ENCODE data around the gene TTLL10. TPM values are rescaled to one million over a fixed set of nuclear protein-coding genes. Genes with fewer than 3 reads are reported as not detected.
"Not testable (repeated sequence)": the region's sequence is repeated elsewhere in the genome, so short reads cannot be mapped to it uniquely, and the experiment has no call there.

The TTLL10 gene
- total RNA-seq, 1 donor from 2014 or later = not detected

GRCh38 chr1:1140673-1141072, 33.0 kb upstream of the TTLL10 start:
- Histone ChIP-seq H3K27me3 (peaks cover 18% of the 10 kb centered on the region), H3K4me1 (no peaks in the 10 kb centered on the region), H3K4me3 (no peak overlapping the region), H3K27ac (no peak overlapping the region), H3K9me3 (no peaks in the 10 kb centered on the region), H3K36me3 (no peaks in the 10 kb centered on the region)
- intact Hi-C loops (cut with DNase I) = no loop called here
- TF ChIP-seq CTCF (IDR thresholded peaks at IDR 0.05) = no peak
- DNase-seq (no peak), ATAC-seq (no peak)

- ATAC-seq = no peak
- TF ChIP-seq CTCF (IDR thresholded peaks at IDR 0.05) = no peak
- no peak for DNase-seq
- H3K36me3 ChIP-seq = no peaks in the 10 kb centered on the region
- H3K4me1 ChIP-seq = no peaks in the 10 kb centered on the region
- peaks cover 18% of the 10 kb centered on the region for H3K27me3 ChIP-seq
- H3K4me3 ChIP-seq = no peak overlapping the region
- no peak overlapping the region for H3K27ac ChIP-seq
- H3K9me3 ChIP-seq = no peaks in the 10 kb centered on the region
- intact Hi-C loops (cut with DNase I) = no loop called here
Observed at GRCh38 chr1:1141244-1141910, 32.3 kb upstream of the TTLL10 start.

- no peak for DNase-seq
- Histone ChIP-seq H3K27ac (no peak overlapping the region), H3K4me3 (no peak overlapping the region), H3K36me3 (no peaks in the 10 kb centered on the region), H3K4me1 (no peaks in the 10 kb centered on the region), H3K27me3 (peaks cover 13% of the 10 kb centered on the region), H3K9me3 (no peaks in the 10 kb centered on the region)
- no peak for ATAC-seq
- no peak for TF ChIP-seq CTCF (IDR thresholded peaks at IDR 0.05)
- intact Hi-C loops (cut with DNase I) = no loop called here
Observed at GRCh38 chr1:1141911-1142250, 31.8 kb upstream of the TTLL10 start.

- H3K27me3 ChIP-seq; H3K36me3 ChIP-seq; intact Hi-C loops (cut with DNase I): not testable (repeated sequence)
Observed at GRCh38 chr1:1142352-1142751, 31.3 kb upstream of the TTLL10 start.

GRCh38 chr1:1142844-1143243, 30.8 kb upstream of the TTLL10 start:
- no peaks in the 10 kb centered on the region for H3K4me1 ChIP-seq

More at GRCh38 chr1:1142352-1142751, 31.3 kb upstream of the TTLL10 start:
- H3K27ac ChIP-seq, DNase-seq, H3K4me1 ChIP-seq, H3K9me3 ChIP-seq, ATAC-seq, H3K4me3 ChIP-seq: not testable (repeated sequence)

GRCh38 chr1:1143636-1144035, 30.0 kb upstream of the TTLL10 start:
- no peak for DNase-seq

More at GRCh38 chr1:1142844-1143243, 30.8 kb upstream of the TTLL10 start:
- Histone ChIP-seq H3K36me3 (no peaks in the 10 kb centered on the region), H3K9me3 (no peaks in the 10 kb centered on the region), H3K27me3 (peaks cover 3% of the 10 kb centered on the region), H3K27ac (no peak overlapping the region), H3K4me3 (no peak overlapping the region)
- ATAC-seq = no peak
- DNase-seq = no peak
- intact Hi-C loops (cut with DNase I) = no loop called here
- no peak for TF ChIP-seq CTCF (IDR thresholded peaks at IDR 0.05)

More at GRCh38 chr1:1143636-1144035, 30.0 kb upstream of the TTLL10 start:
- H3K36me3 ChIP-seq = no peaks in the 10 kb centered on the region
- no peaks in the 10 kb centered on the region for H3K27me3 ChIP-seq
- ATAC-seq = no peak
- H3K9me3 ChIP-seq = no peaks in the 10 kb centered on the region
- no peak overlapping the region for H3K4me3 ChIP-seq
- no peak overlapping the region for H3K27ac ChIP-seq
- intact Hi-C loops (cut with DNase I) = no loop called here
- TF ChIP-seq CTCF (IDR thresholded peaks at IDR 0.05) = no peak
- no peaks in the 10 kb centered on the region for H3K4me1 ChIP-seq
